OCI-LY3 (cell line): ENCODE measurements around the gene PAWR.
A peak's percentile ranks its signal among the peaks of the same experiment; 100 is the strongest.

Source experiments
- H2AFZ ChIP-seq: fragments of 200-600, 300-600 bp; shearing (Covaris generic); 2 replicates; pipeline ENCODE4 v1.6.0; 2014; ENCODE audit warnings: antibody characterized with exemption, low read depth, low read length
- H3K27ac ChIP-seq: fragments of 200-600, 300-600 bp; sonication (generic); 2 replicates; pipeline ENCODE4 v1.5.1; 2014; ENCODE audit warnings: mild to moderate bottlenecking, low read length, moderate library complexity, mixed read lengths
- H3K27me3 ChIP-seq: fragments of 200-600, 300-600 bp; sonication (generic); 2 replicates; pipeline ENCODE4 v1.6.1; 2014; ENCODE audit warnings: low read depth, low read length, mixed read lengths
- H3K36me3 ChIP-seq: fragments of 200-600, 300-600 bp; sonication (generic); replicated peaks from 2 replicates; pipeline ENCODE3; 2014; ENCODE audit warnings: low read depth, low read length, mixed read lengths
- H3K4me1 ChIP-seq: fragments of 300-600, 200-600 bp; sonication (generic); 2 replicates; pipeline ENCODE4 v1.6.1; 2014; ENCODE audit warnings: low read length, mixed read lengths
- H3K4me2 ChIP-seq: fragments of 200-600, 300-600 bp; sonication (generic); 2 replicates; pipeline ENCODE4 v1.6.1; 2014; ENCODE audit warnings: low read length, mixed read lengths
- H3K4me3 ChIP-seq: fragments of 300-600, 200-600 bp; sonication (generic); 2 replicates; pipeline ENCODE4 v1.5.1; 2014; ENCODE audit warnings: antibody characterized with exemption, mild to moderate bottlenecking, low read length, moderate library complexity
- H3K79me2 ChIP-seq: fragments of 300-600, 200-600 bp; shearing (Covaris generic); 2 replicates; pipeline ENCODE4 v1.6.1; 2014; ENCODE audit warnings: mild to moderate bottlenecking, low read length, mixed read lengths
- H3K9ac ChIP-seq: fragments of 300-600, 200-600 bp; shearing (Covaris generic); 2 replicates; pipeline ENCODE4 v1.6.0; 2014; ENCODE audit warnings: mild to moderate bottlenecking, low read length, moderate library complexity
- H3K9me3 ChIP-seq: fragments of 200-600, 300-600 bp; shearing (Covaris generic); 2 replicates; pipeline ENCODE4 v1.6.1; 2014; ENCODE audit warnings: low read length, mixed read lengths; ENCODE audit not compliant: insufficient read depth
- H4K20me1 ChIP-seq: fragments of 200-600, 300-600 bp; sonication (generic); 2 replicates; pipeline ENCODE4 v1.6.1; 2016; ENCODE audit warnings: low read length, mixed read lengths; ENCODE audit not compliant: insufficient read depth
- CTCF ChIP-seq: fragments of 200-600, 300-600 bp; sonication (generic); IDR thresholded peaks from 2 replicates; pipeline ENCODE4 v1.5.1; 2014; ENCODE audit warnings: antibody characterized with exemption, low read length, low read depth
- EZH2phosphoT487 ChIP-seq: fragments of 200-600 bp; shearing (Covaris generic); IDR thresholded peaks from 2 replicates; pipeline ENCODE4 v1.6.1; 2018; ENCODE audit warnings: antibody characterized with exemption, mixed run types, low read depth

Gene PAWR

GRCh38 chr12:79680051-79680450 lies 10.7 kb downstream of the PAWR start:
- H3K4me1 ChIP-seq, result peaks cover 52% of the 10 kb centered on the region
- H3K27me3 ChIP-seq, result no peaks in the 10 kb centered on the region
- H4K20me1 ChIP-seq, result peaks cover 67% of the 10 kb centered on the region
- H3K4me3 ChIP-seq, result no peak overlapping the region
- peak overlapping the region; percentile 37 for H3K4me2 ChIP-seq
- no peak overlapping the region for H3K9ac ChIP-seq
- no peak for TF ChIP-seq EZH2phosphoT487
- no peak for TF ChIP-seq CTCF
- H3K27ac ChIP-seq, result no peak overlapping the region
- peaks cover 19% of the 10 kb centered on the region for H3K36me3 ChIP-seq
- peaks cover 99% of the 10 kb centered on the region for H3K79me2 ChIP-seq
- H2AFZ ChIP-seq, result no peak overlapping the region
- 0 out of 2 replicates have a peak, but pooled peaks cover 3% of the 10 kb centered on the region for H3K9me3 ChIP-seq

DNA sequence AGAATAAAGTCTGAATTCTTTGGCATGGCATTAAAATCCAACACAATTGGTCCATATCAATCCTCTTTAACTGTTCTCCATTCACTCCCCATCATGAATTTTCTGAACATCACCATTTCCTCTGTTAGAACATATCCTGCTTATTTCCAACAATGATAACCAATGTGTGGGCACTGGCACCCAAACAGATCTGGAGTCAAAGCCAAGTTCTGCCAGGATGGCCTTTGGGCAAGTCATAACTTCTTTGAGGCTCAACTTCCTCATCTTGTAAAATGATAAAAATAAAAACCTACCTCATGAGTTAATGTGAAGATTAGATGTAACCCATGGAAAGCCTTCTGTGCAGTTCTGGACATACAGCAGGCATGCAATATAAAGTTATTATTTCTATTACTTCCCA lies 12.5 kb downstream of the PAWR start:
- peaks cover 61% of the 10 kb centered on the region for H4K20me1 ChIP-seq
- H3K27ac ChIP-seq, result no peak overlapping the region
- 0 out of 2 replicates have a peak, but pooled peaks cover 3% of the 10 kb centered on the region for H3K9me3 ChIP-seq
- TF ChIP-seq EZH2phosphoT487, result no peak
- TF ChIP-seq CTCF, result no peak
- H3K27me3 ChIP-seq, result no peaks in the 10 kb centered on the region
- no peak overlapping the region for H3K9ac ChIP-seq
- peaks cover 99% of the 10 kb centered on the region for H3K79me2 ChIP-seq
- H3K4me3 ChIP-seq, result no peak overlapping the region
- H3K4me2 ChIP-seq, result no peak overlapping the region
- H3K4me1 ChIP-seq, result peaks cover 61% of the 10 kb centered on the region
- peaks cover 21% of the 10 kb centered on the region for H3K36me3 ChIP-seq
- no peak overlapping the region for H2AFZ ChIP-seq

GRCh38 chr12:79677672-79678071 lies 13.1 kb downstream of the PAWR start:
- Histone ChIP-seq H3K4me3 (no peak overlapping the region), H4K20me1 (peaks cover 55% of the 10 kb centered on the region), H3K27ac (no peak overlapping the region), H3K9me3 (0 out of 2 replicates have a peak, but pooled peaks cover 3% of the 10 kb centered on the region), H3K9ac (no peak overlapping the region), H3K4me2 (no peak overlapping the region), H3K79me2 (peaks cover 99% of the 10 kb centered on the region), H3K36me3 (peaks cover 21% of the 10 kb centered on the region), H3K27me3 (no peaks in the 10 kb centered on the region), H3K4me1 (peaks cover 57% of the 10 kb centered on the region), H2AFZ (no peak overlapping the region)
- TF ChIP-seq CTCF, result no peak
- no peak for TF ChIP-seq EZH2phosphoT487

GRCh38 chr12:79676579-79676978 lies 14.2 kb downstream of the PAWR start:
- H3K4me1 ChIP-seq, result peaks cover 46% of the 10 kb centered on the region
- H3K36me3 ChIP-seq, result peaks cover 21% of the 10 kb centered on the region
- H3K79me2 ChIP-seq, result peaks cover 99% of the 10 kb centered on the region
- H3K9ac ChIP-seq, result no peak overlapping the region
- TF ChIP-seq CTCF (no peak), EZH2phosphoT487 (no peak)
- 0 out of 2 replicates have a peak, but pooled peaks cover 3% of the 10 kb centered on the region for H3K9me3 ChIP-seq
- peaks cover 49% of the 10 kb centered on the region for H4K20me1 ChIP-seq
- H3K4me2 ChIP-seq, result no peak overlapping the region
- no peaks in the 10 kb centered on the region for H3K27me3 ChIP-seq
- H3K27ac ChIP-seq, result no peak overlapping the region
- H3K4me3 ChIP-seq, result no peak overlapping the region
- H2AFZ ChIP-seq, result no peak overlapping the region
